Transverse colon (tissue), 4 donors: ENCODE results near the gene NLRC5.

Experiments
- POLR2A ChIP-seq: fragments of 450-650 bp; IDR thresholded peaks from one replicate; pipeline ENCODE4 v1.6.1; 2016; ENCODE audit warnings: antibody characterized with exemption, mild to moderate bottlenecking, moderate library complexity
- POLR2AphosphoS5 ChIP-seq, 3 donors: sonication (generic); formaldehyde crosslinking; IDR thresholded peaks; one replicate each; pipeline ENCODE4 v1.6.1; 2016; ENCODE audit warnings: antibody characterized with exemption in 3 of 3
- TF ChIP-seq, protein P1 (sequence below), 5 experiments: fragments of 200-600 bp in 3 of 5; fragments of 450-650 bp in 2 of 5; sonication (generic) in 3 of 5; IDR thresholded peaks; 1 replicate in 2 of 5; 2 replicates in 3 of 5; pipeline ENCODE4 v1.5.1; 2016 to 2017; ENCODE audit warnings: antibody characterized with exemption in 5 of 5, inconsistent platforms in 3 of 5, mild to moderate bottlenecking in 2 of 5, moderate library complexity in 1 of 5

DNA sequence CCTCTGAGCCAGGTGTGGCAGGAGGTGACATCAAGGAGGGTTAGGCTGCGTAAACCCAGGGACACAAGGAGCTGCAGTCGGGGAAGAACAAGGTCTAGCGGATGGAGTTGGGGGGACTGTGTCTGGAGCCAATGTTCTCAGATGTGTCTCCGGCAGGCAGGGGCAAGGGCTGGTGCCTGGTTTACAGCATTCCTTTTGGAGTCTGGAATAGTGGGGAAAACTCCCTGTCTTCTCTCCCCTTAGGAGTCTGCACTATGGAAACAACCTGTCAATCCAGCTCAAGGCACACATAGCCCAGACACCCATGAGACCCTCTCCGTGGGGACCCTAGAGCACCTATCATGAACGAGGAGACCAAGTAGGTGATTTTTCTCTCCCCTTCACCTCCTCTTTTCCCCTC lies 27.5 kb downstream of the NLRC5 start:
- TF ChIP-seq, protein P1, sequence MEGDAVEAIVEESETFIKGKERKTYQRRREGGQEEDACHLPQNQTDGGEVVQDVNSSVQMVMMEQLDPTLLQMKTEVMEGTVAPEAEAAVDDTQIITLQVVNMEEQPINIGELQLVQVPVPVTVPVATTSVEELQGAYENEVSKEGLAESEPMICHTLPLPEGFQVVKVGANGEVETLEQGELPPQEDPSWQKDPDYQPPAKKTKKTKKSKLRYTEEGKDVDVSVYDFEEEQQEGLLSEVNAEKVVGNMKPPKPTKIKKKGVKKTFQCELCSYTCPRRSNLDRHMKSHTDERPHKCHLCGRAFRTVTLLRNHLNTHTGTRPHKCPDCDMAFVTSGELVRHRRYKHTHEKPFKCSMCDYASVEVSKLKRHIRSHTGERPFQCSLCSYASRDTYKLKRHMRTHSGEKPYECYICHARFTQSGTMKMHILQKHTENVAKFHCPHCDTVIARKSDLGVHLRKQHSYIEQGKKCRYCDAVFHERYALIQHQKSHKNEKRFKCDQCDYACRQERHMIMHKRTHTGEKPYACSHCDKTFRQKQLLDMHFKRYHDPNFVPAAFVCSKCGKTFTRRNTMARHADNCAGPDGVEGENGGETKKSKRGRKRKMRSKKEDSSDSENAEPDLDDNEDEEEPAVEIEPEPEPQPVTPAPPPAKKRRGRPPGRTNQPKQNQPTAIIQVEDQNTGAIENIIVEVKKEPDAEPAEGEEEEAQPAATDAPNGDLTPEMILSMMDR (IDR thresholded peaks at IDR 0.05), result no peak
- TF ChIP-seq POLR2AphosphoS5 (IDR thresholded peaks at IDR 0.05) (no peak), POLR2A (no peak)
